Measurements from ENCODE around the gene MTCL3.

The MTCL3 gene

GRCh38 chr6:127518710-127519468 lies at the start of gene MTCL3:
Gene MTCL3 (minus strand): TSS chr6:127519335.
- peak; percentile 97 to 98 for DNase-seq

GRCh38 chr6:127567476-127567875 lies 48.3 kb upstream of the MTCL3 start:
- DNase-seq = no peak

- DNase-seq = no peak
Measured at GRCh38 chr6:127566651-127567050, 47.5 kb upstream of the MTCL3 start.

DNA sequence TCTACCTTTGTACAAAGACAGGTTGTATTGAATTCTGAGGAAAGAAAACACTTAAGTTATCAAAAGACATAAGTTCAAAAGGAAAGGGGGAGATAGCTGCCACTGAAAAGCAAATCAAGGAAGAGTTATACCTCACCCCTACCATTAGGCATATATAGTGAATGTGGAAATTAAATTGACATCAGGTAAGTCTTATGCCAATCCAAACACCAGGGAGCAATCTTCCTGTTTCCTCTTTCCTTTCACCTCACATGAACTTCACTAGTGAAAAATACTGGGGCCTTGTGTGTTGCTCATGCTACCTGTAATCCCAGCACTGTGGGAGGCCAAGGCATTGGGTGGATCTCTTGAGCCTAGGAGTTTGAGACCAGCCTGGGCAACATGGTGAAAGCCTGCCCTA lies 47.0 kb upstream of the MTCL3 start:
- DNase-seq = no peak

DNA sequence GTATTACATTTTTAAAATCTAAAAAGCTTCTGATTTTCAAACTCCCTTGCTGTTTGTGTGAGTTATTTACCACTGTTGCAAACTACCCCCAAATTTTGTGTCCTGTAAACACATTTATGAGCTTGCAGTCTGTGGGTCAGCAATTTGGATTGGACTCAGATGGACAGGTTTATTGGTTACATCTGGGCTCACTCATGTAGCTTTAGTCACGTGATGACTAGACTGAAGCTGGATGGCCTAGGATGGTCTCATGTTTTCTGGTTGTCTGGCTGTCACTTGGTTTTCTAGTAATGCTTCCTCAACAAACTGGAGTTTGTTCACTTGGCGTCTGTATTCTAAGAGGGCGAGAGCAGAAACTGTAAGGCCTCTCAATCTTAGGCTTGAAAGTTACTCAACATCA lies 45.6 kb upstream of the MTCL3 start:
- no peak for DNase-seq

GRCh38 chr6:127561660-127562059 lies 42.5 kb upstream of the MTCL3 start:
- DNase-seq = no peak

GRCh38 chr6:127554435-127555006 lies 35.4 kb upstream of the MTCL3 start:
- peak; percentile 76 to 83 for DNase-seq

GRCh38 chr6:127550403-127550802 lies 31.3 kb upstream of the MTCL3 start:
- no peak for DNase-seq

DNA sequence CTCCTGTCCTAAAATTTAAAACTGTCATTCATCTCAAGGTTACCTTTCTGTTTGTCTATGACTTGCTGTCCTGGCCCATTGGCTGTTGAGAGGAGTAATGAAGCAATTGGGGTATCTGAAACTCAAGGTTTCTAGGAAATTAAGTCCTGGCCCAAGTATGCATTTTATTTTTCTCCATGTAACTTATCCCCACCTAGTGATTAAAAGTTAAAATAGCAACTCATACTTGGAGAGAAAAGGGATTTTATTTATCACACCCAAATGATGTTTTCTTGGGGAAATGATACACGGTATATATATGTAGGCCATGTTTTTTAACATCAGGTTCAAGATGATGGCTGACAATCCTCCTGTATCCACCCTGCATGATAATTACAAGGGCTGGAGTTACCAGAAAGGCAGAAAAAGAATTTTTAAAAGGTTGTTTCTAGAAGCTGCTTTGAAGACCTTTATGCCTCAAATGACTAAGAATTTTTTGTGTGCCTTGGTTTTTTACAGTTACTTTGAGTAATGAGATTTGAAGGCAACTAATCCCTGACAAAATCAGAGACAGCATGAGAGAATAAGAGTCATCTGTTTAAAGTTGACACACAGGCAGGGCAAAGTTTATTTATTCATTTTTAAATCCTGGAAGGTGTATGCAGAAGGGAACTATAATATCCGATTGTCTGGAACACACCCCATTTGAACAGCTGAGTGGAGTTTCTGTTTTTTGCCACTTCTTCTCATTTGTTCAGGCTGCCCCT lies 28.9 kb upstream of the MTCL3 start:
- peak in 1 of 2 experiments; percentile 19 for DNase-seq

DNA sequence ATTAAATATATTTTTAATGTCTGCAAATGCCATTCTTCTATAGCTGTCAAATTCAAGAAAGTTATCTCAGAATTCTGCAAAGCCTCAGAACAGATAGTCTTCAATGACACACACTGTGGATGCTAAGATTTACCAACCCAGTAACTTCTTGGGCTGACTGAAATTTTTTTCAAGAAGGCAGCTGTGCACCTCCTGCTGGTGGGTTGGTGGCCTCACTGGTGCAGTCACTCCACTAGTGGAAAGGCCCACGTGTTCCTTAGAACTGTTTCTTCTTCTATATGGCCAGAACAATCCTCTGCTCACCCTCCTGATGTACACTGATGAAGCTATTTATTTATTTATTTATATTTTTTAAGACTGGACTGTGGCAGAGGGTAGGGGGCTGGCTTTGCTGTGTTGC lies 28.1 kb upstream of the MTCL3 start:
- peak; percentile 19 to 42 for DNase-seq

DNA sequence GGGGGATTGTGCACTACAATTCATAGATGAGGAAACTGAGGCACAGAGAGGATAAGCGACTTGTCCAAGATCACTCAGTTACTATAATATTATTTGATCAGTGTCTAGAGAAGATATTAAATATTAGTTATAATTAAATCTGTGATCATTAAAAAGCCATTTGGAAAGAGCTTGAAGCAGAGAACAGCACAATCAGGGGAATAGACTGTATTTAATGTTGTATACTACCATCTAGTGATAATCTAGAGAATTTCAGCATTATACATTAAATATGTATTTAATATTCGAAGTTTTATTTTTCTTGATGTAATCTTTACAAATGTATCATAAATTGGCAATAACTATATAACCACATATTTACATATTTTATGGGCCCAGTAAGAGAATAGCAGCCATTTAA lies 20.1 kb upstream of the MTCL3 start:
- DNase-seq = peak in 1 of 2 experiments; percentile 33

GRCh38 chr6:127538750-127539264 lies 19.7 kb upstream of the MTCL3 start:
- no peak for DNase-seq

- DNase-seq = no peak
Measured at GRCh38 chr6:127533736-127534135, 14.6 kb upstream of the MTCL3 start.

- DNase-seq = no peak
Measured at GRCh38 chr6:127533011-127533410, 13.9 kb upstream of the MTCL3 start.

GRCh38 chr6:127522714-127523113 lies 3.6 kb upstream of the MTCL3 start:
- DNase-seq = no peak

DNA sequence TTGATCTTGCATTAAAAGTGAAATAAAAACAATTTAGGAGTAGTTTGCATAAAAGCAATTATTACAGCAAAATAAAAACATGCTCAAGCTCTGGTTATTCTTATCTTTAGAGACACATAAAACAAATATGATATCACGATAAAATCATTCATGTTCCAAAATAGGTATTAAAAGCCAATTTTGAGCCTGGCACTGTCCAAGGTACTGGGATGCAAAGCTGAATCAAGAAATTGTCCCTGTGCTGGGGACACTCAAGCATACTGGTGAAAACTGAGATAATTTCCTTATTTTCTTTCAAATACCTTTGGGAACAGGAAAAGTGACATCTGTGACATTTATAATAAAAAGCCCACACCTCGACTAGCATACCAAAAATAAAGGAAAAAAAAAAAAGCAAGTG lies 931 bp upstream of the MTCL3 start:
- DNase-seq = peak in 1 of 2 experiments; percentile 30

- DNase-seq = no peak
Measured at GRCh38 chr6:127519469-127519785, 292 bp upstream of the MTCL3 start.

GRCh38 chr6:127518191-127518709 lies 885 bp downstream of the MTCL3 start:
- peak; percentile 48 to 80 for DNase-seq

DNA sequence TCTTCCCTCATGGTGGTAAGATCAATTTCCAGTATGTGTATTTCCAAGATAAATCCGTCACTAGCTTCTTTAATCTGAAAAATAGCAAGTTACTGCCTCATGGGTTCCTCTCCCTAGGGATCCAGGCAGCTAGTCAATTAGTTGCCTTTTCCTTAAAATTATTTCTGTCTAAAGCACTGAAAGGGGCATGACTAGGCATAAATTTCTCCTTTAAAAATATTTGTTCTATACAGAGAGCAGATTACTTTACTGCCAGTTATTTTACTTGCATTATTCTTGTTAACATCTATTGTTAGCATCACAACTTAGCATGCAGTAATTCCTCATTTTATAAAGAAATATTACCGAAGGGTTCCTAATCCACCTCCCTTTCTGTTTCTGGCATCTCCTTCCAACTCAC lies 1.4 kb downstream of the MTCL3 start:
- DNase-seq = no peak

DNA sequence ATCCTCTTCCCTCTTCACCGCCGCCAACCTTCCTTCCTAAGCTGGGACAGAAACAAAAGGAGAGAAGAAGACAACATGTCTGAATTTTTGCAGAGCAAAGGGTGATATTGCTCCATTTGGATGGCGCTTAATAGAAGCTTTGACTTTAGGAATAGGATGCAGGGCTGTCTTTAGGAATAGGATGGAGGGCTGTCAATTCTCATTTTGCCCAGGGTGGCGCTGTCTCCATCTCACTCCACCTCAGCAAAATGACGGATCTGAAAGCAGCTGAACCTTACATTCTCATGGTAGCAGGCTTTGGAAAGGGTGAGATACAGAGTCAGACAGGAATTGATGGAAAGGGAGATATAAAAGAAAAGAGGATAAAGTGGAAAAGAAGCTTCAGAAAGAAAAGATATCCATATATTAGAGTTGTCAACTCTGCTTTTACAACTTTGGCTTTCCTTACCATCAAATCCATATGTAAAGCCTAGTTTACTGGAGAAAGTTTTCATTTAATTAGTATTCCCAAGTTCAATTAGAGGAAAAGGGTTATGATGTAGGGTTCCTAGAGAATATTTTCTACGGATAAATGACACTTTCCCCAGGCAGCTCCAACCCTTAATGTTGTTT lies 2.4 kb downstream of the MTCL3 start:
- DNase-seq = peak; percentile 86 to 87

DNA sequence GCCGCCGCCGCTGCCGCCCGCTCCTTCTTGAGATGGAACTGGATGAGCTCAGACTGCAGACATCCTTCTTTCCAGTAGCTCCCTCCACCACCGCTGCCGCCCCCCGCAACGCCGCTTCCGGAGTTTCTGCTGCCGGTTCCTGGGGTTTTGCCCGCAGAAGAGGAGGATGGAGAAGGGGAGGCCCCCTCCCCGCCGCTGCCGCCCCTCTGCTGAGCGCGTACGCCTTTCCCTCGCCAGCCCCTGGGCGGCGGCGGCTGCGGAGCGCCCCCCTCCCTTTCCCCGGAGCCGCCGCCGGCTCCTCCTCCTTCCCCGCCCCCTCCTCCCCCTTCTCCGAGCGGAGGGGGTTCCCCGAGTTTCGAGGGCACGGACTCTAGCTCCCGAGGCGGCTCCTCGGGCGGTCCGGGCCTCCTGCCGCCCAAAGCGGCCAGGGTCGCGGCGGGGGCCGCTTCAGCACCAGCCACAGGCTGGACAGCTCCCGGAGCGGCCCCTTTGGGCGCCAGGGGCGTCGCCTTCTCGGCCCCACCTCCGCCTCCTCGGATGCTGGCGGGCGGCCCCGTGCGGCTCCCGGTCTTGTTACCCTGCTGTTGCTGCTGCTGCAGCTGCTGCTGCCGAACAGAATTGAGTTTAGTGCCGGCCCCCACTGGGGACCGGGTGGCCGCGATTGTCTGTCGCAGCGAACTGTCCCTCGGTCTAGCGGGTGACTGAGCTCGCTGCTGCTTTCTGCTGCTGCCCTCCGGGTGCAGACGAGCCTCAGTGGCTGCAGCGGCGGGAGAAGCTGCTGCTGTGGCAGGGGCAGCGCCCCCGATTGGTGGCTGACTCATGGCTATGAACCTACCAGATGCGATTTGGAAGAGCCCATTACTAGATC lies 3.1 kb downstream of the MTCL3 start:
- peak; percentile 87 to 89 for DNase-seq

DNA sequence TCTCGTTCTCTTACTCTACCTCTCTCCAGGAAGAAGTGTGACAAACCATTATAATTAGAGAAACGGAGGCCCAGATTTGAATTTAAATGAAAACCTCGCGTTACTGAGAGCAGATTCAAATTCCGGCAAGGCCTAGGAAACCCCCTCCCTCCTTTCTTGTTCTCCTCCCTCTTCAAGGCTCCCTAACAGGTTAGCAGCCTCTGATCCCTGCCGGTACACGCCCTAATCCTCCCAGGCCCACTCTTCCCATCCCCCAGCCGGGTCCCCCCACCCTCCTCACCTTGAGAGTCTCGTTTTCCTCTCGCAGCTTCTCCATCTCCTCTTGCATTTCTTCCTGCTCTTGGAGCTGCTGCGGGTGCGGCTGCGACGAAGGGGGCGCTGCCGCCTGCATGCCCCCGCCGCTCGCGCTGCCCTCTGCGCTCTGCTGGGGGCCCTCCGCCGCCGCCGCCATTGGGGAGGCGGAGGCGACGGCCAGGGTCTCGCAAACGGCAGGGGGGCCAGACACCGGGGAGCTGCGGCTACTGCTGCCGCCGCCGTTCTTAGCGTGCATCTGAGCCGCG lies 3.8 kb downstream of the MTCL3 start:
- peak; percentile 56 to 70 for DNase-seq

Measured in NCI-H524 (cell line).